Measurements from ENCODE around the gene JAK1.

JAK1 gene

GRCh38 chr1:64887689-64888217 lies 78.6 kb downstream of the JAK1 start:
- no peak for DNase-seq

DNA sequence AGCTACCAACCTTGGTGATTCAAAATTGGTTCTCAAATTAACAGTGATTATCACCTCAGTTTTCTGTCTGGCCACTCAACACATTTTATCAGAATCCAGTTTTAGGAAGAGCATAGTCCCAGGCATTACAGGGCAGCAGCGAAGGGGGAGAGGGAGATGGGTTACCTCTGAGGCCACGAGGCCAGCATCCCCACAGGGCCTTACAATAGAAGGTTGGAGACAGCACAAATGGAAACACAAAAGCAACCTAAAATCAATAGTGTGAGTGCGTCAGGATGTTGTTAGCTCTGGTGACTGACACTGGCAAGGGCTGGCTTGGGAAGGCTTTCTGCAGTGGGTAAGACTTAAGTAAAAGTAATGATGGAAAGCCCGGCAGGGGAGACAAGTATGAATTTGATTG lies 79.5 kb downstream of the JAK1 start:
- no peak for DNase-seq

DNA sequence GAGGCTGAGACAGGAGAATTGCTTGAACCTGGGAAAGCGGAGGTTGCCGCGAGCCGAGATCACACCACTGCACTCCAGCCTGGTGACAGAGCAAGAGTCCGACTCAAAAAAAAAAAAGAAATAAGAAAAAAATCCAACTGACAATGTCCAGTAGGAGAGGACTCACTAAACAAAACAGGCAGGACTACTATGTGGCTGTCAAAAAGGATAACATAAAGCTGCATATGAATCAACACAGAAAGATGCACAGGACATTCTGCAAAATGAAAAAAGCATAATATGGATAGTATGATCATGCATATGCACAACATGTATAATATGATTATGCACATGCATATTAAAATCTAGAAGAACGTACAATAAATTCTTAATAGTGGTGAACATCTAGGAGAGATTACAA lies 80.7 kb downstream of the JAK1 start:
- DNase-seq: no peak

DNA sequence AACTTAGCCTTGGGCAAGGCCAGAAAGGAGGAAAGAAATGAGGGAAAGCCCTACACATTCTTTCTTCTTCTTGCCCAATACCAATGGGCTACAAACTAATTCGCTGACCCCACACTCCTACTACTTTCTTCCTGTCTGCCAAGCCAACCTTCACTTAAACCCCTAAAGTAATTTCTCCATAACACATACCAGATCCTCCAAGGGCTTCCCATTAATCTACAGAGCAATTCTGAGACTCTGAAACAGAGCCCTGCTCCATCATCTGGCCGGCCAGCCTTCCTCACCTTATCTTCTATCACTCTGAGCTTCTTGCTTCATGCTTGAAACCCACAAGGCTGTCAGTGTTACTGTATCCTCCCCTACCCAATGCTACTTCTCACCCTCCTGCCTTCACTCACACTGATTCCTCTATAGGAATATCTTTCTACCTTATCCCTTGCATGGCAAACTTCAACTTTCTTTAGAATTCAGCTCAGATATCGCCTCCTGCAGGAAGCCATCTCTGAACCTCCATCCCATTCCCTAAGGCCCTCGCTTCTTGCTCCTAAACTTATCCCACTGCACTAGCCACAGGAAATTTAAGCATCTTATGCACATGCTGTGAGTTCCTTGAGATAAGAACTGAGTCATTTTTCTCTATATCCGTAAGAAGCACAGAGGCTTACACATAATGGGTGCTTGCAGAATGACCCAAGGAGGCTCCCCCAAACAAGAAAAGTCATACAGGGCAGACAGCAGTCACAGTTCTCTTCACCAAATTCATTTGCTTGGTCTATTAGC lies 81.9 kb downstream of the JAK1 start:
- no peak for DNase-seq

- no peak for DNase-seq
These were observed 83.6 kb downstream of the JAK1 start for GRCh38 chr1:64882574-64883255.

- DNase-seq: no peak
These were observed 85.1 kb downstream of the JAK1 start for GRCh38 chr1:64881281-64881680.

GRCh38 chr1:64880449-64880848 lies 85.9 kb downstream of the JAK1 start:
- no peak for DNase-seq

DNA sequence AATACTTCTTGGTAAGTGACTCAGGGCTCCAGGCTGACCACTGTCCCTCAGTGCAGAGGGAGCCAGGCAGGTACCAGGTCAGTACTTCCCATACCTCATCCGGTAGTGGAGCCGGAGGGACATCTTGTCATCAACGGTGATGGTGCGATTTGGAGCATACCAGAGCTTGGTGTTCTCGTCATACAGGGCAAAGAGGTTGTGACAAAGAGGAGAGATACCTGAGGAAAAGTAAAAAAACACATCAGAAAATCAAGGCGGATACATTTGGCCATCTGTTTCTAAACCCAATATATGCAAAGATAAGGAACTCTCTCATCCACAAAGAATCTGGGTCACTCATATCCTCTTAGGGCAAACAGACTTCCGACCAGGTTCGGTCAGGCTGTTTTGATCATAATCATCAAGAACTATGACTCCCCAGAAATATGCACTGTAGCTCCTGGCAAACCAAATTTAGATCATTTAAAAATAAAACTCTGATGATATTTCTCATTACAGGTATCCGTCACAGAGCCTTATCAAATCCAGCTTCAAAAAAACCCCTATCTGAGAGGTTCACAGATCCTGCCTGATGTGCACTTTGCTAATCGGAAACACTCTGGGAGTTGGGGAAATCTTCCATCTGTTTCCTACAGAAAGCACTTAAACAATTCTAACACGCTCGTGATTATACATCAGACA lies 87.3 kb downstream of the JAK1 start:
- DNase-seq: no peak

- DNase-seq: no peak
These were observed 88.3 kb downstream of the JAK1 start for GRCh38 chr1:64878090-64878489.

GRCh38 chr1:64877598-64877997 lies 88.8 kb downstream of the JAK1 start:
- no peak for DNase-seq

DNA sequence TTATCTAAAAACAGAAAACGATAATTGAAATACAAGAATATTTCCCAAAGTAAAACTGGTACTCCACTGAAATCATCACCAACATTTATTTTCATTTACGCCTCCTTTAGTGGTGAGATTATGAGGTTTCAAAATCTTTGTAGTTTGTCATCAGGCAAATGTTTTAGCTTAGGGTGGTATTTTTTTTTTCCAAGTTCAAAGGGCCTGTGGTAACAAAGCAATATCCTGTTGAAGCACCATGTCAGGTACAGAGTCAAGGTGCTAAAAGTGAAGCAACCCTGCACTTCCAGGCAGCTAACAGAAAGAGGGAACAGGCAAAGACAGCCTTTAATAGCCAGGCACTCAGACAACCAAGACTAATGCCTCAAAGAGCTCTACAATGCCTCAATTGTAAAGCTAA lies 89.2 kb downstream of the JAK1 start:
- peak; percentile 38 for DNase-seq

DNA sequence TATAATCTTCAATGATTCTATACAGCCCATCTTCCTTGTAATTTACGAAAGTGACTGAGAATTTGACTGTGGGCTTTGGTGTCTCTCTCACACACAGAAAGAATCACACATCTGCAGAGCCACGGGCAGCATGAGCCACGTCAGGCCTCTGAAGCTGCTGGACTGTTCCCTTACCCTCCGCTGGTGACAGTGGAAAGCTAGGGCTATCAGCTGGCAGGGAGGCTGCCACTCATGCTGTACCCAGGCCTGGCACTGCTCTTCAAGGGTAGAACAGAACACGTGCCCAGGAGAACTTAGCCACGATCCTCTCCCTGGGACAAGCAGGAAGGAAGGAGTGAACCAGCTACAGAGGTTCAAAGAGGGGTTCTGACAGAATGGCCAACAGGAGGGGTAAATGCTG lies 90.7 kb downstream of the JAK1 start:
- DNase-seq: no peak

GRCh38 chr1:64875101-64875500 lies 91.2 kb downstream of the JAK1 start:
- DNase-seq: no peak

DNA sequence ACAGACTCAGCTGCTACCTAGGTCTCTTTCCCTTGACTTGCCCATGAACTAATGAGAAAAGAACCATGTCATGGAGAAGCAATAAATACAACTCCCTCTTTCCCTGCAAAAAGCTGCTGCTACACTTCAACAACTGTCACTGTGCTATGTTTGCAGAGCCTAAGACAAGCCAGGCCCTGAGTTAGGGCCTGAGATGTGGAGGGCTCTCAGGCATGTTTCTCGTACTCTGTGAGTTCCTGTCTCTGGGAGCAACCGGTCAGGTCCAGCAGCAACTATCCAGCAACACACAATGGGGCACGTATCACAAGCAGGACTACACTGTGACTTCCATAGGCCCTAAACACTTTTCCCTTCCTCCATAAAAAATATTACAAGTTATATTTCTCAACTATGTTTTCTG lies 91.7 kb downstream of the JAK1 start:
- no peak for DNase-seq

- no peak for DNase-seq
These were observed 92.8 kb downstream of the JAK1 start for GRCh38 chr1:64873576-64873975.

- no peak for DNase-seq
These were observed 94.3 kb downstream of the JAK1 start for GRCh38 chr1:64872067-64872466.

GRCh38 chr1:64871256-64871655 lies 95.1 kb downstream of the JAK1 start:
- no peak for DNase-seq

DNA sequence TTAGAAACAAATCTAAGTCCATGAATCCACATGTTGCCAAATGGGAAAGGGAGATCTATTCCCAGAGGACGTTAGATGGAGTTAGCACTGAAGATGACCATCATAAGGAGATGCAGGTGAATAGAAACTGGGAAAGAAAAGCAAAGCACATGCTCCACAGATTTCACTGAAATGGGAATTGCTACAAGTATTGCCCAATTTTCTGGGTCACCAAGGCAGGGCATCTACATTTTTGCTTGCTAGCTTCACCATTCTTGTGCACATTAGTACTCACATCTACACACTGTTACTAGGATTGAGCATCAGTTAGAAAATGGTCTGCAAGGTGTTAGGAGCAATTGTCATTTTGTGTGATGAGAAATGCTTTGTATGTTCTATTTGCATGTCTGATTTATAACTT lies 99.1 kb downstream of the JAK1 start:
- DNase-seq: no peak

GRCh38 chr1:64866689-64867088 lies 99.7 kb downstream of the JAK1 start:
- no peak for DNase-seq

- no peak for DNase-seq
These were observed 101.1 kb downstream of the JAK1 start for GRCh38 chr1:64865105-64865757.

DNA sequence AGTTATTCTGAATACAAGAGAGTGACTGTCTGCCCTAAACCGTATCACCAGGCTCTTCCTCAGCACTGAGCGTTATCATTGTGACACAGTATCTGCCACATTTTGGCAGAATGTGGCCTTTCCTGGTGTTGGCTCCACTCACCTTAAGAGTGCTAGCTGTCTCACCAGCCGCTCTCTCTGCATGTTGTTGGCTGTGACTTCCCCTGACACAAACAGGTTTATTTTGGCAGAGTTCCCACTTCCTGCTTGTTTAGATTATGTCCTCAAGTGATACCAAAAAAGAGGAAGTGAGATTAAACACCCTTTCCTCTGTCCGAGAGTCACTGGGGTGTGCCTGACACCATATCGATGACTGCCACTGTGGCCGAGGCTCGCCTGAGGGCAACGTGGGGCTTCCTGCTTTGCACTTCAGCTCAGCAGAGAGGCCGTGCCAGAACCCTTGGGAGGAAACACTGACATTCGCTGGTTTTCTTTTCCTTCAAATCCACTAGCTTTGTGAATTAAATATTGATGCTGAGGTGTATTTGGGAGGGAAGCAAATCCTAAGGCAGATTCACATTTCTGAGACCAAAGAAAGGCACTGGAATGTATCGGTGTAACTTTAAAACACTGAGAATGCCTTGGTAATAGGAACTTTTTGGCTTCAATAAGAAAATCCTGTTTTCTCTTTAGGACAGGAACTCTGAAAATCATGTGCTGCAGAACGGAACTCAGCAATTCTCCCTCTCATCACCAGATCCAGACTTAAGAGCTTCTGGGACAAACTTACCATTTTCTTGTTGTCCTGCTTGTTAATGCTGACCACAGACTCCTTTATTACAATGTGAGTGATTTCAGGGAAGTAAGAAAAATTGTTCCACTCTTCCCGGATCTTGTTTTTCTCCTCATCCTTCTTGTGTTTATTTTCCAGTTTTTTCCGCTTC lies 102.1 kb downstream of the JAK1 start:
- peak; percentile 50 for DNase-seq

- no peak for DNase-seq
These were observed 104.7 kb downstream of the JAK1 start for GRCh38 chr1:64861611-64862010.

Data from activated gamma-delta T cell treated with Interleukin-2 at 50 U/mL for 16 hours (primary cell).